Tibial artery (tissue), 4 donors: ENCODE data around the gene ZDHHC24.

ENCODE experiments used
- DNase-seq, 2 donors: peaks; one replicate each; pipeline ENCODE4 v3.0.0-alpha.2; 2019
- H3K27ac ChIP-seq, 2 donors: fragments of 200-600 bp; sonication (generic) in 1 of 2; 1 replicate in 1 of 2; 2 replicates in 1 of 2; pipeline ENCODE4 v1.5.1; 2018 to 2019; ENCODE audit warnings: mild to moderate bottlenecking in 1 of 2
- H3K27me3 ChIP-seq, 2 donors: fragments of 200-600 bp; sonication (generic) in 1 of 2; one replicate each; pipeline versions ENCODE4 v1.5.1 to v1.6.0; 2016 to 2019
- H3K36me3 ChIP-seq, 3 donors: fragments of 200-600 bp; sonication (generic) in 2 of 3; one replicate each; pipeline ENCODE4 v1.5.1; 2016 to 2019; ENCODE audit warnings: mild to moderate bottlenecking in 2 of 3
- H3K4me1 ChIP-seq, 4 donors: fragments of 200-600 bp; sonication (generic) in 2 of 4; 1 replicate in 3 of 4; 2 replicates in 1 of 4; pipeline ENCODE4 v1.5.1; 2016 to 2019
- H3K4me3 ChIP-seq, 2 donors: fragments of 200-600 bp; sonication (generic) in 1 of 2; 1 replicate in 1 of 2; 2 replicates in 1 of 2; pipeline ENCODE4 v1.5.1; 2018 to 2019; ENCODE audit warnings: mild to moderate bottlenecking in 2 of 2
- H3K9me3 ChIP-seq, 3 donors: fragments of 200-600 bp; sonication (generic) in 1 of 3; one replicate each; pipeline ENCODE4 v1.5.1; 2016 to 2019
- intact Hi-C: fragments of 100-400 bp; cut with DNase I; formaldehyde crosslinking; loops from one replicate; pipeline ENCODE4 v1.15.0; 2023; ENCODE audit warnings: low total_unique reads
- TF ChIP-seq, protein P1 (sequence below), 2 experiments: fragments of 200-600 bp in 1 of 2; fragments of 450-650 bp in 1 of 2; IDR thresholded peaks; one replicate each; pipeline ENCODE4 v1.5.1; 2017 to 2019; ENCODE audit warnings: antibody characterized with exemption in 2 of 2, mild to moderate bottlenecking in 1 of 2, moderate library complexity in 1 of 2

ZDHHC24 gene

DNA sequence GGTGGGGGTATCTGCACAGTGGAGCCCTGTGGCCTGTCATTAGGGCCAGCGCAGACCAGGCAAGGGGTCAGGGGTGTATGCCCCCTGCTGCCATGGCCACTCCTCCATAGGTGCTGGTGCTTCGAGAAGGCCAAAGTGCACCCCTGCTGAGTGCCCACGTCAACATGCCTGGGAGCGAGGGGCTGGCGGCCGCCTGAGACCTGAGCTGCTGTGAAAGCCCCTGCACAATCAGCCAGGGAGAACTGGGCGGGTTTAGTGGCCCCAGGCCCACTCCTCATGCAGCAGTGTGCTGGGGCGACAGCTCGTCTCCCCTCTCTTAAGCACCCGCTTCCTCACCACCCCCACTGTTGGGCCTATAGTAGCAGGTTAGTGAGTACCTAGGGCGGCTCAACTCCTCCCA, 14.0 kb downstream of the ZDHHC24 start:
- H3K36me3 ChIP-seq, result peaks cover 11 to 95% (median 55%) of the 10 kb centered on the region in 3 donors
- intact Hi-C loops, result no loop called here
- no peak for DNase-seq
- no peaks in the 10 kb centered on the region for H3K4me1 ChIP-seq
- H3K27me3 ChIP-seq, result no peaks in the 10 kb centered on the region
- no peak overlapping the region for H3K4me3 ChIP-seq
- TF ChIP-seq, protein P1, sequence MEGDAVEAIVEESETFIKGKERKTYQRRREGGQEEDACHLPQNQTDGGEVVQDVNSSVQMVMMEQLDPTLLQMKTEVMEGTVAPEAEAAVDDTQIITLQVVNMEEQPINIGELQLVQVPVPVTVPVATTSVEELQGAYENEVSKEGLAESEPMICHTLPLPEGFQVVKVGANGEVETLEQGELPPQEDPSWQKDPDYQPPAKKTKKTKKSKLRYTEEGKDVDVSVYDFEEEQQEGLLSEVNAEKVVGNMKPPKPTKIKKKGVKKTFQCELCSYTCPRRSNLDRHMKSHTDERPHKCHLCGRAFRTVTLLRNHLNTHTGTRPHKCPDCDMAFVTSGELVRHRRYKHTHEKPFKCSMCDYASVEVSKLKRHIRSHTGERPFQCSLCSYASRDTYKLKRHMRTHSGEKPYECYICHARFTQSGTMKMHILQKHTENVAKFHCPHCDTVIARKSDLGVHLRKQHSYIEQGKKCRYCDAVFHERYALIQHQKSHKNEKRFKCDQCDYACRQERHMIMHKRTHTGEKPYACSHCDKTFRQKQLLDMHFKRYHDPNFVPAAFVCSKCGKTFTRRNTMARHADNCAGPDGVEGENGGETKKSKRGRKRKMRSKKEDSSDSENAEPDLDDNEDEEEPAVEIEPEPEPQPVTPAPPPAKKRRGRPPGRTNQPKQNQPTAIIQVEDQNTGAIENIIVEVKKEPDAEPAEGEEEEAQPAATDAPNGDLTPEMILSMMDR (IDR thresholded peaks at IDR 0.05), result no peak
- H3K27ac ChIP-seq, result no peak overlapping the region
- no peaks in the 10 kb centered on the region for H3K9me3 ChIP-seq

DNA sequence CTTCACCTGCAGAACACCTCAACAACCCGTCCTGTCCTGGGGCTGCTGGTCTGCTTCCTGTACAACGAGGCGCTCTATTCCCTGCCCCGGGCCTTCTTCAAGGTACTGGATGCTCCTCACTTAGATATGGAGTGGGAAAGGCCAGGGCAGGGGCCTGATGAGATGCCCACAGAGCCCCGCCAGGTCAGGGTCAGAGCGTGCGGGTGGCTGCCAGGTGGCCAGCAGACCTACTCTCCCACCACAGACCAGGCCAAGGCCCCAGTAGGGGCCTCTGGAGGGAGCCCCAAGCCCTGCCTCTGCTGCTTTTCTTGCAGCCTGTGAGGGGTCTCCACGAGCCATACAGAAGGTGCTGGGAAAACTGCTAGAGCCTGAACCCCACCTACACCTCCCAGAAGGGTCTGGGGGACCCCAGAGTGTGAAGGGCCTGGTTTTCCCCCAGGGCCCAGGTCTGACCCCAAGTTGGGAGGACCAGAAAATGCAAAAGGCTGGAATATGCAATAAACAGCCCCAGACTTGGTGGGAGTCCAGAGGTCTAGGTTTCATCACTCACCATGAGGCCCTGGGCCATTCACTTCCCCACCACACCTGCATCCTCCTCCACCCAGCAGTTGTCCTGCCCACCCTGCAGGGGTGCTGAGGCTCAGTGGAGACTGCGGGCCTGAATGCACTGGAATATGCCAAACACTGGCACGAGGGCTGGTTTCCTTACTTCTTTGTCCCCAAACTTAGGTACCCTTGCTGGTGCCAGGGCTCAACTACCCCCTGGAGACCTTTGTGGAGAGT, 14.7 kb downstream of the ZDHHC24 start:
- TF ChIP-seq, protein P1 (IDR thresholded peaks at IDR 0.05), result no peak
- H3K4me1 ChIP-seq, result no peaks in the 10 kb centered on the region
- H3K27me3 ChIP-seq, result no peaks in the 10 kb centered on the region
- no peaks in the 10 kb centered on the region for H3K9me3 ChIP-seq
- H3K36me3 ChIP-seq, result peaks cover 14 to 95% (median 57%) of the 10 kb centered on the region in 3 donors
- DNase-seq, result no peak
- H3K4me3 ChIP-seq, result no peak overlapping the region
- intact Hi-C loops, result no loop called here
- H3K27ac ChIP-seq, result no peak overlapping the region

DNA sequence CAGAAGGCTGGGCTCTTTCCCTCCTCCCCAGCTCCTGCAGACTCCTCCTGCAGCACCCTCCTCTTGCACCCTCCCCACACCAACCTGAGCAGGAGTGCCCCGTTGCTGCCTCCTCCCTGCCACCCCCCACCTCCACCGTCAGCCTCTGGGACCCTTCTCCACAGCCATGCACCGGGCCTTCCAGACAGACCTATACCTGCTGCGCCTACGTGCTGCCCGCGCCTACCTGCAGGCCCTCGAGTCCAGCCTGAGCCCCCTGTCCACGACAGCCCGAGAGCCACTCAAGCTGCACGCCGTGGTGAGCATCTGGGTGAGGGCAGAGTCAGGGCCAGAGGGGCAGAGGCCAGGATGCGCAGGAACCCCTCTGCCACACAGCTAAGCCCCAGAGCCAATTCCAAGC, 16.2 kb downstream of the ZDHHC24 start:
- Histone ChIP-seq H3K4me3 (no peak overlapping the region), H3K9me3 (no peaks in the 10 kb centered on the region), H3K4me1 (no peaks in the 10 kb centered on the region), H3K27me3 (no peaks in the 10 kb centered on the region), H3K27ac (no peak overlapping the region), H3K36me3 (peaks cover 14 to 84% (median 51%) of the 10 kb centered on the region in 3 donors)
- DNase-seq, result no peak
- intact Hi-C loops, result no loop called here
- TF ChIP-seq, protein P1 (IDR thresholded peaks at IDR 0.05), result no peak

DNA sequence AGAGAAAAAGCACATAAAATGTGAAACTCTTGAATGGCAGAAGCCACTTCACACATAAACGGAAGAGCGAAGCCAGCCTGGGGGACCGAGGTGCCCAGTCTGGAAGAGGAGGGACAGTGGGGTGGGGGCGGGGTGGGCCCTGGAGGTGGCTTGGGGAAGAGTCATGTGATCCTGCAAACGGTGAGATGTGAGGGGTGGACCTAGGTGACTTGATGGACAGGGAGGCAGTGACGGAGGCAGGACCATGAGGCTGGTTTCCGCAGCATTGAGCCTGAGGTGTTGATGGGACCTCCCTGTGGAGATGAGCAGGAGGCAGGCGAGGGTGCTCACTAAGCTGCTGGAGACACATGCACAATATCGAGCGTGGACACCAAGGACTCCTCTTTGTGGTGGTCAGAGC, 16.8 kb downstream of the ZDHHC24 start:
- no peaks in the 10 kb centered on the region for H3K9me3 ChIP-seq
- H3K36me3 ChIP-seq, result peaks cover 15 to 88% (median 51%) of the 10 kb centered on the region in 3 donors
- H3K27me3 ChIP-seq, result no peaks in the 10 kb centered on the region
- no peak for DNase-seq
- no peak overlapping the region for H3K27ac ChIP-seq
- TF ChIP-seq, protein P1 (IDR thresholded peaks at IDR 0.05), result no peak
- intact Hi-C loops, result no loop called here
- no peaks in the 10 kb centered on the region for H3K4me1 ChIP-seq
- no peak overlapping the region for H3K4me3 ChIP-seq

DNA sequence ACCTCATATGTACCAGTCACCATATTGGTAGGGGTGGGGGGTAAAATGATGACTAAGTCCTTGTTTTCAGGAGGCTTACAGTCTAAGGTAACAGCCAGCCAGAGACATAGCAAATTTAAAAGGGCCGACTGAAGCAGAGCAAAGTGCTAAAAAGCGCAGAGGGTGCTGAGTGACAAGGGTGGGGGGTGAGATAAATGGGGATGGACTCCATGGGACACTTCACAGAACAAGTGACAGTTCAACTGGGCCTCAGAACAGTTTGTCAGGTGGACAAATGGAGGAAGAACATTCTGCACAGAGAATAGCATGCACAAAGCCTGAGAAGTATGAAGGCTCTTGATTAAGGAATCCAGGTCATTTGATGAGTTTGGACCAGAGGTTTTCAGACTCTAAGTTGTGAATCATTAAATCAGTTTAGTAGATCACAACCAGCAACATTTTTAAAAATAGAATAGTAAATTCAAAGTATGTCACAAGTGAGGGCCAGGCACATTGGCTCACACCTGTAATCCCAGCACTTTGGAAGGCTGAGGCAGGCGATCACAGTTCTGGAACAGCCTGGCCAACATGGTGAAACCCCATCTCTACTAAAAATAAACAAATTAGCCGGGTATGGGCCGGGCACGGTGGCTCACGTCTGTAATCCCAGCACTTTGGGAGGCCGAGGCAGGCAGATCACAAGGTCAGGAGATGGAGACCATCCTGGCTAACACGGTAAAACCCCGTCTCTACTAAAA, 21.4 kb downstream of the ZDHHC24 start:
- Histone ChIP-seq H3K4me3 (no peak overlapping the region), H3K4me1 (no peaks in the 10 kb centered on the region), H3K9me3 (no peaks in the 10 kb centered on the region), H3K36me3 (peaks cover 50 to 88% (median 68%) of the 10 kb centered on the region in 3 donors), H3K27ac (no peak overlapping the region), H3K27me3 (no peaks in the 10 kb centered on the region)
- DNase-seq, result no peak
- TF ChIP-seq, protein P1 (IDR thresholded peaks at IDR 0.05), result no peak
- intact Hi-C loops, result no loop called here
